KMS-11 (cell line): ENCODE measurements around the gene FOCAD.

Experiments
- H2AFZ ChIP-seq: fragments of 200-600 bp; sonication (generic); 2 replicates; pipeline ENCODE4 v1.6.1; 2016; ENCODE audit warnings: antibody characterized with exemption, mixed run types, low read depth
- H3K27ac ChIP-seq: fragments of 200-600 bp; sonication (generic); 2 replicates; pipeline ENCODE4 v1.6.1; 2016; ENCODE audit warnings: mild to moderate bottlenecking, mixed run types
- H3K27me3 ChIP-seq: fragments of 200-600 bp; sonication (generic); 2 replicates; pipeline ENCODE4 v1.6.1; 2017; ENCODE audit warnings: mild to moderate bottlenecking, low read depth, mixed run types, moderate library complexity; ENCODE audit not compliant: insufficient read depth
- H3K36me3 ChIP-seq: fragments of 200-600 bp; sonication (generic); 2 replicates; pipeline ENCODE4 v1.6.1; 2017; ENCODE audit warnings: mild to moderate bottlenecking, mixed run types; ENCODE audit not compliant: insufficient read depth
- H3K4me1 ChIP-seq: fragments of 200-600 bp; sonication (generic); 2 replicates; pipeline ENCODE4 v1.6.1; 2016; ENCODE audit warnings: mild to moderate bottlenecking, low read depth, mixed run types; ENCODE audit not compliant: poor library complexity, severe bottlenecking
- H3K4me2 ChIP-seq: fragments of 200-600 bp; sonication (generic); 2 replicates; pipeline ENCODE4 v1.7.0; 2016; ENCODE audit warnings: mild to moderate bottlenecking, mixed run types
- H3K4me3 ChIP-seq: fragments of 200-600 bp; sonication (generic); IDR thresholded peaks from 2 replicates; pipeline ENCODE4 v1.6.1; 2017; ENCODE audit warnings: low read depth, low read length, mixed read lengths; ENCODE audit not compliant: insufficient read depth
- H3K79me2 ChIP-seq: fragments of 200-600 bp; sonication (generic); 2 replicates; pipeline ENCODE4 v1.6.1; 2016; ENCODE audit warnings: low read depth, mixed run types; ENCODE audit not compliant: insufficient read depth
- H3K9ac ChIP-seq: fragments of 200-600 bp; sonication (generic); 2 replicates; pipeline ENCODE4 v1.6.1; 2016; ENCODE audit warnings: mild to moderate bottlenecking, mixed run types
- H4K20me1 ChIP-seq: fragments of 200-600 bp; sonication (generic); 2 replicates; pipeline ENCODE4 v1.6.1; 2016; ENCODE audit warnings: mild to moderate bottlenecking, mixed run types; ENCODE audit not compliant: insufficient read depth
- CTCF ChIP-seq: fragments of 200-600 bp; sonication (generic); conservative IDR thresholded peaks from 2 replicates; pipeline ENCODE4 v1.6.1; 2017; ENCODE audit warnings: low read depth, mild to moderate bottlenecking, antibody characterized with exemption, low read length, moderate library complexity, mixed read lengths

FOCAD gene

GRCh38 chr9:20744036-20744630, 60.1 kb downstream of the FOCAD start:
- H3K36me3 ChIP-seq = no peaks in the 10 kb centered on the region
- no peaks in the 10 kb centered on the region for H3K79me2 ChIP-seq
- H3K27me3 ChIP-seq = no peaks in the 10 kb centered on the region
- TF ChIP-seq CTCF = no peak
- no peak overlapping the region for H3K4me3 ChIP-seq
- H3K27ac ChIP-seq = no peak overlapping the region
- H4K20me1 ChIP-seq = no peaks in the 10 kb centered on the region
- no peaks in the 10 kb centered on the region for H3K4me1 ChIP-seq
- no peak overlapping the region for H2AFZ ChIP-seq
- no peak overlapping the region for H3K9ac ChIP-seq
- H3K4me2 ChIP-seq = no peak overlapping the region

DNA sequence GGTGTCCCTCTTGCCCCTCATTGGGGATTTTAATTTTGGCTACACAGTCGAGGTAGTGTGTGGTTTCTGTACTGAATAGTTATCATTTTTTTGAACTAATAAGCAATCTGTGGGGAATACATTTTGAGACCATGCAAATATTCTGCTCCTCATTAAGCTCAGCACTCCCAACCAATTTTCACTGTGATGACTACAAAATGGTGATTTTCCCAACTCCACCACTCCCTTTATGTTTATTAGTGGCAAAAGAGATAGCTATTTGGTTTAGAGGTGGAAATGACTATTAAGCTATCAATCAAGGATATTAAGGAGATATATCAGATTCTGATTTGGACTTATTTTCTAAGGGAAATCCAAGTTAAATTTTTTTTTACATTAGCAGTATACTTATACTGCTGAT, 62.9 kb downstream of the FOCAD start:
- H4K20me1 ChIP-seq = no peaks in the 10 kb centered on the region
- no peak overlapping the region for H2AFZ ChIP-seq
- no peak for TF ChIP-seq CTCF
- H3K27me3 ChIP-seq = no peaks in the 10 kb centered on the region
- no peaks in the 10 kb centered on the region for H3K36me3 ChIP-seq
- no peak overlapping the region for H3K4me2 ChIP-seq
- no peak overlapping the region for H3K27ac ChIP-seq
- H3K4me3 ChIP-seq = no peak overlapping the region
- H3K9ac ChIP-seq = no peak overlapping the region
- H3K79me2 ChIP-seq = no peaks in the 10 kb centered on the region
- no peaks in the 10 kb centered on the region for H3K4me1 ChIP-seq

DNA sequence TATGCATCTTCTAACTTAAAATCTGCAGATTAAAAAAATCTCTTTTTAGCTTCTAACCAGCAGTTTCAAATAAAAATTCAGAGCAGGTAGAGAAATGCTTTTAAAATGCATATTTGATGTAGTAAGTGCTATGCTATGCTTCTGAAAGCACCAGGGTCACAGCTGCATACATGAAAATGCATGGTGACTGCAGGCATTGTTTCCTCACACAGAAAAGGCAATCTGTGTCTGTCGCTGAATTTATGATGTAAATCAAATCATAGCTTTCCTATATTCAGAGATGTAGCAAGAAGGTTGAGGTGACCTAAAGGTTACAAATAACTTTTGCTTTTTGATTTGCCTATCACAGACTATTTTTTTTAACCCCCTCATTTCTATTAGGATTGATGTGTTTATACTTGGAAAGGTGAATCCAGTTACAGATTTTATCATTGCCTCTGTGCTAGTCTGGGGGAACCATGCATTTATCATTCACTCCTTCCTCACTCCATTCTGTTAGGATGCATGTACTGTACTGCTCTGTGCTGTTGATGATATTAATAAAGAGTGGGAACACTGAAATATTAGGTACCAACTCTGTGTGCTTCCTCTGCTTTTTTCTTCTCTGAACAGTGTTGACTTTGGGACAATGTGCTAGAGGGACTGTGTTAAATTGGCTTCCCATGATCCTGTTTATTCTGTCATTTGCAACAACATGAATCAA, 65.6 kb downstream of the FOCAD start:
- no peak for TF ChIP-seq CTCF
- Histone ChIP-seq H3K79me2 (no peaks in the 10 kb centered on the region), H3K27me3 (no peaks in the 10 kb centered on the region), H3K36me3 (no peaks in the 10 kb centered on the region), H3K4me1 (no peaks in the 10 kb centered on the region), H3K9ac (no peak overlapping the region), H3K4me2 (no peak overlapping the region), H3K27ac (no peak overlapping the region), H3K4me3 (no peak overlapping the region), H4K20me1 (no peaks in the 10 kb centered on the region), H2AFZ (no peak overlapping the region)

- Histone ChIP-seq H3K27ac (no peak overlapping the region), H2AFZ (no peak overlapping the region), H3K4me3 (no peak overlapping the region), H3K4me1 (no peaks in the 10 kb centered on the region), H3K4me2 (no peak overlapping the region), H3K79me2 (no peaks in the 10 kb centered on the region), H3K27me3 (no peaks in the 10 kb centered on the region), H4K20me1 (no peaks in the 10 kb centered on the region), H3K9ac (no peak overlapping the region), H3K36me3 (no peaks in the 10 kb centered on the region)
- no peak for TF ChIP-seq CTCF
Measured at GRCh38 chr9:20753761-20754160, 69.7 kb downstream of the FOCAD start.
